22Rv1 (cell line): Measurements from ENCODE around the gene KRTAP1-5.

Source experiments
- ZFX ChIP-seq: fragments of 450-650 bp; IDR thresholded peaks from 2 replicates; pipeline ENCODE4 v1.6.1; 2017; ENCODE audit warnings: antibody characterized with exemption, borderline replicate concordance
- TF ChIP-seq, protein P1 (sequence below): fragments of 450-650 bp; IDR thresholded peaks from 2 replicates; pipeline ENCODE4 v1.5.1; 2017; ENCODE audit warnings: mild to moderate bottlenecking

DNA sequence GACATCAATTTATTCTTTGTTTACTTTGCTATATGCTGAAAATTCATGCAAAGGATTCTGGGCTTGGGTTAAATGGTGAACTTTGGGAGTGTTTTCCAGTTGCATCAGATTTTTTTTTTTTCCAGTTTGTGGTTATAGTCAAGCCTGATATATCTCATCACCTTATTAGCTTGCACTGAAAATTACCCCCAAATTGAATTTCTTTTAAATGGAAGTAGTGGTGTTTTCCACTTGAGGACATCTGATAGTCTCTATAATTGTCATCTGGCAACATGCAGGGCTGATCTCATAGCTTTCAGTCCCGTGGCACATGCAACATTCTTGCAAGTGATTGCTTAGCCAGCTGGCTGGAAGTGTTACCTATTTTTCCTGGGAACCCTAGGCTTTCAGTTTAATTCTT, 13.4 kb downstream of the KRTAP1-5 start:
- TF ChIP-seq, protein P1, sequence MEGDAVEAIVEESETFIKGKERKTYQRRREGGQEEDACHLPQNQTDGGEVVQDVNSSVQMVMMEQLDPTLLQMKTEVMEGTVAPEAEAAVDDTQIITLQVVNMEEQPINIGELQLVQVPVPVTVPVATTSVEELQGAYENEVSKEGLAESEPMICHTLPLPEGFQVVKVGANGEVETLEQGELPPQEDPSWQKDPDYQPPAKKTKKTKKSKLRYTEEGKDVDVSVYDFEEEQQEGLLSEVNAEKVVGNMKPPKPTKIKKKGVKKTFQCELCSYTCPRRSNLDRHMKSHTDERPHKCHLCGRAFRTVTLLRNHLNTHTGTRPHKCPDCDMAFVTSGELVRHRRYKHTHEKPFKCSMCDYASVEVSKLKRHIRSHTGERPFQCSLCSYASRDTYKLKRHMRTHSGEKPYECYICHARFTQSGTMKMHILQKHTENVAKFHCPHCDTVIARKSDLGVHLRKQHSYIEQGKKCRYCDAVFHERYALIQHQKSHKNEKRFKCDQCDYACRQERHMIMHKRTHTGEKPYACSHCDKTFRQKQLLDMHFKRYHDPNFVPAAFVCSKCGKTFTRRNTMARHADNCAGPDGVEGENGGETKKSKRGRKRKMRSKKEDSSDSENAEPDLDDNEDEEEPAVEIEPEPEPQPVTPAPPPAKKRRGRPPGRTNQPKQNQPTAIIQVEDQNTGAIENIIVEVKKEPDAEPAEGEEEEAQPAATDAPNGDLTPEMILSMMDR, result no peak
- no peak for TF ChIP-seq ZFX
